ENCODE results near the gene SNTG2. TPM values are rescaled to one million over a fixed set of nuclear protein-coding genes. Genes with fewer than 3 reads are reported as not detected.

The SNTG2 gene
- total RNA-seq, 1 donor from 2014 or later: 7.7 TPM

- peaks cover 6% of the 10 kb centered on the region for H3K9me3 Mint-ChIP-seq (ENCODE audit: unreplicated experiment)
- DNase-seq: no peak
- H3K27me3 Mint-ChIP-seq (ENCODE audit: unreplicated experiment): no peaks in the 10 kb centered on the region
- H3K27ac Mint-ChIP-seq (ENCODE audit: unreplicated experiment): no peak overlapping the region
- TF ChIP-seq, protein P1, sequence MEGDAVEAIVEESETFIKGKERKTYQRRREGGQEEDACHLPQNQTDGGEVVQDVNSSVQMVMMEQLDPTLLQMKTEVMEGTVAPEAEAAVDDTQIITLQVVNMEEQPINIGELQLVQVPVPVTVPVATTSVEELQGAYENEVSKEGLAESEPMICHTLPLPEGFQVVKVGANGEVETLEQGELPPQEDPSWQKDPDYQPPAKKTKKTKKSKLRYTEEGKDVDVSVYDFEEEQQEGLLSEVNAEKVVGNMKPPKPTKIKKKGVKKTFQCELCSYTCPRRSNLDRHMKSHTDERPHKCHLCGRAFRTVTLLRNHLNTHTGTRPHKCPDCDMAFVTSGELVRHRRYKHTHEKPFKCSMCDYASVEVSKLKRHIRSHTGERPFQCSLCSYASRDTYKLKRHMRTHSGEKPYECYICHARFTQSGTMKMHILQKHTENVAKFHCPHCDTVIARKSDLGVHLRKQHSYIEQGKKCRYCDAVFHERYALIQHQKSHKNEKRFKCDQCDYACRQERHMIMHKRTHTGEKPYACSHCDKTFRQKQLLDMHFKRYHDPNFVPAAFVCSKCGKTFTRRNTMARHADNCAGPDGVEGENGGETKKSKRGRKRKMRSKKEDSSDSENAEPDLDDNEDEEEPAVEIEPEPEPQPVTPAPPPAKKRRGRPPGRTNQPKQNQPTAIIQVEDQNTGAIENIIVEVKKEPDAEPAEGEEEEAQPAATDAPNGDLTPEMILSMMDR (IDR thresholded peaks at IDR 0.05; ENCODE audit: partially characterized antibody, unreplicated experiment): no peak
- no peaks in the 10 kb centered on the region for H3K36me3 Mint-ChIP-seq (ENCODE audit: unreplicated experiment)
- no peak overlapping the region for H3K4me3 Mint-ChIP-seq (ENCODE audit: unreplicated experiment)
- H3K4me1 Mint-ChIP-seq (ENCODE audit: low read depth, unreplicated experiment): peaks cover 3% of the 10 kb centered on the region
These were observed 370.7 kb downstream of the SNTG2 start for GRCh38 chr2:1321321-1321720.

- DNase-seq: no peak
- H3K27ac Mint-ChIP-seq (ENCODE audit: unreplicated experiment): no peak overlapping the region
- TF ChIP-seq, protein P1 (IDR thresholded peaks at IDR 0.05; ENCODE audit: partially characterized antibody, unreplicated experiment): no peak
- peaks cover 6% of the 10 kb centered on the region for H3K9me3 Mint-ChIP-seq (ENCODE audit: unreplicated experiment)
- H3K4me1 Mint-ChIP-seq (ENCODE audit: low read depth, unreplicated experiment): peaks cover 3% of the 10 kb centered on the region
- H3K36me3 Mint-ChIP-seq (ENCODE audit: unreplicated experiment): no peaks in the 10 kb centered on the region
- no peak overlapping the region for H3K4me3 Mint-ChIP-seq (ENCODE audit: unreplicated experiment)
- no peaks in the 10 kb centered on the region for H3K27me3 Mint-ChIP-seq (ENCODE audit: unreplicated experiment)
These were observed 374.2 kb downstream of the SNTG2 start for GRCh38 chr2:1324884-1325283.

GRCh38 chr2:1328684-1329083 lies 378.0 kb downstream of the SNTG2 start:
- H3K36me3 Mint-ChIP-seq (ENCODE audit: unreplicated experiment): peaks cover 6% of the 10 kb centered on the region
- H3K4me1 Mint-ChIP-seq (ENCODE audit: low read depth, unreplicated experiment): no peaks in the 10 kb centered on the region
- H3K27me3 Mint-ChIP-seq (ENCODE audit: unreplicated experiment): no peaks in the 10 kb centered on the region
- TF ChIP-seq, protein P1 (IDR thresholded peaks at IDR 0.05; ENCODE audit: partially characterized antibody, unreplicated experiment): no peak
- DNase-seq: no peak
- H3K27ac Mint-ChIP-seq (ENCODE audit: unreplicated experiment): no peak overlapping the region
- H3K4me3 Mint-ChIP-seq (ENCODE audit: unreplicated experiment): no peak overlapping the region
- H3K9me3 Mint-ChIP-seq (ENCODE audit: unreplicated experiment): no peaks in the 10 kb centered on the region

DNA sequence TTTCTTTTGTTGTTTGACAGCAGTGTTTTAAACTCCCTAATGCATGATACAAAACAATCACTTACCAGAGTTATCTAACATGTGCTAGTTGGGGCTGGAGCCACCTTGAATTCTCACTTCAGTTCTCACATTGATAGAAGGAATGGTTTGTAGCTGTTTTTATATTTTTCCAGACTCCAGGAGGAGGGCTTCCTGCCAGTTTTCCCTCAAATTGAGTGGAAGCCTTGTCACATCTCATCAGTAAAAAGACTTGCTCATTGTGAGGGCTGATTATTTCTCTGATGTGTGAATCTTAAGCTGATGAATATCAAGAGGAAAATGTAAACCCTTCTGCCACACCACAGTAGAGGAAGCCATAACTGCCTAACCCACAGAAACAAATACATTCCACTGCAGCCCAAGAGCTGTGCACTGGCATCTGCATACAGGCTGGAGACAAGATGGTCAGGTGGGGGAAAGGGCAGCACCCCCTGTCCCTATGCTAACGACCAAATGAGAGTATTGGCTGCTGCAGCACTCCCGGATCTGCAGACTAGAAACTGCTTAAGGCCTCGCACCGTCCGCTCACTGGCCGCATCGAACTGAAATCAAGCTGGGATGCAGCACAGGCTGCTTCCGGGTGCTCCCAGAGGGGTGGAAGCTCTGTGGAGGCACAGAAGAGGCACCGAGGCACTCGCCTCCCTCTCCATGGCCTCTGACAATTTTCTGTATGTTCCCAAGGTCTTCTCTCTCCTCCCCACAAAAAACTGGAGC lies 388.9 kb downstream of the SNTG2 start:
- no peak for DNase-seq
- H3K27me3 Mint-ChIP-seq (ENCODE audit: unreplicated experiment): no peaks in the 10 kb centered on the region
- no peak overlapping the region for H3K27ac Mint-ChIP-seq (ENCODE audit: unreplicated experiment)
- TF ChIP-seq, protein P1 (IDR thresholded peaks at IDR 0.05; ENCODE audit: partially characterized antibody, unreplicated experiment): no peak
- H3K36me3 Mint-ChIP-seq (ENCODE audit: unreplicated experiment): no peaks in the 10 kb centered on the region
- H3K4me1 Mint-ChIP-seq (ENCODE audit: low read depth, unreplicated experiment): no peaks in the 10 kb centered on the region
- no peak overlapping the region for H3K4me3 Mint-ChIP-seq (ENCODE audit: unreplicated experiment)
- H3K9me3 Mint-ChIP-seq (ENCODE audit: unreplicated experiment): peaks cover 2% of the 10 kb centered on the region

DNA sequence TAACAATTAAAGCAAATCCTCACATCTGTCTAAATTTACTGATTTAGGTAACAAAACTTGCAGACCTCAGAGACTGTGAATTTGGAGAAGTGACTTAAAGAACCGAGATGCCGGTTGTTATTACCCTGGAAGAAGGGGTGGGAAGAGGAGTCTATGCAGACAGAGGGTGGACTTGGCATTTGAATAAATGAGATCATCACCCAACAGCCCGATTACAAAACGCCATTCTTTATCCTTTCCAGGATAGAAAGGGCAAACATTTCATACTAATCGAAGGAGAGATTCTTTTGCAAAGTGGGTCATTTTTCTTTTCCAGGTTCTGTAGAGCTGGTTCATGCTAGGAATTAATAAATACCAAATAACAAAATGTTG lies 389.5 kb downstream of the SNTG2 start:
- no peaks in the 10 kb centered on the region for H3K36me3 Mint-ChIP-seq (ENCODE audit: unreplicated experiment)
- H3K4me3 Mint-ChIP-seq (ENCODE audit: unreplicated experiment): no peak overlapping the region
- peaks cover 2% of the 10 kb centered on the region for H3K9me3 Mint-ChIP-seq (ENCODE audit: unreplicated experiment)
- H3K27me3 Mint-ChIP-seq (ENCODE audit: unreplicated experiment): no peaks in the 10 kb centered on the region
- no peaks in the 10 kb centered on the region for H3K4me1 Mint-ChIP-seq (ENCODE audit: low read depth, unreplicated experiment)
- no peak overlapping the region for H3K27ac Mint-ChIP-seq (ENCODE audit: unreplicated experiment)
- DNase-seq: no peak
- TF ChIP-seq, protein P1 (IDR thresholded peaks at IDR 0.05; ENCODE audit: partially characterized antibody, unreplicated experiment): no peak

Data from glutamatergic neuron (in vitro differentiated cells).